Epithelial cell of esophagus (primary cell): ENCODE data around the gene ABCG8.
A peak's percentile ranks its signal among the peaks of the same experiment; 100 is the strongest.

Source experiments
- DNase-seq: peaks from one replicate; pipeline ENCODE4 v3.0.0; 2010; ENCODE audit warnings: low read depth
- H3K4me3 ChIP-seq: 2 replicates; pipeline ENCODE4 v1.5.1; 2011; ENCODE audit warnings: mild to moderate bottlenecking, low read length, control low read depth
- CTCF ChIP-seq: IDR thresholded peaks from 2 replicates; pipeline ENCODE4 v1.5.1; 2011; ENCODE audit warnings: low read depth, mild to moderate bottlenecking, low read length, control low read depth, inconsistent platforms; ENCODE audit not compliant: insufficient read depth; ENCODE audit errors: missing control alignments

ABCG8 gene

GRCh38 chr2:43824951-43825493 lies 13.7 kb upstream of the ABCG8 start:
- no peak for TF ChIP-seq CTCF
- DNase-seq: no peak
- no peak overlapping the region for H3K4me3 ChIP-seq

GRCh38 chr2:43825841-43826240 lies 12.9 kb upstream of the ABCG8 start:
- no peak overlapping the region for H3K4me3 ChIP-seq
- no peak for DNase-seq
- no peak for TF ChIP-seq CTCF

DNA sequence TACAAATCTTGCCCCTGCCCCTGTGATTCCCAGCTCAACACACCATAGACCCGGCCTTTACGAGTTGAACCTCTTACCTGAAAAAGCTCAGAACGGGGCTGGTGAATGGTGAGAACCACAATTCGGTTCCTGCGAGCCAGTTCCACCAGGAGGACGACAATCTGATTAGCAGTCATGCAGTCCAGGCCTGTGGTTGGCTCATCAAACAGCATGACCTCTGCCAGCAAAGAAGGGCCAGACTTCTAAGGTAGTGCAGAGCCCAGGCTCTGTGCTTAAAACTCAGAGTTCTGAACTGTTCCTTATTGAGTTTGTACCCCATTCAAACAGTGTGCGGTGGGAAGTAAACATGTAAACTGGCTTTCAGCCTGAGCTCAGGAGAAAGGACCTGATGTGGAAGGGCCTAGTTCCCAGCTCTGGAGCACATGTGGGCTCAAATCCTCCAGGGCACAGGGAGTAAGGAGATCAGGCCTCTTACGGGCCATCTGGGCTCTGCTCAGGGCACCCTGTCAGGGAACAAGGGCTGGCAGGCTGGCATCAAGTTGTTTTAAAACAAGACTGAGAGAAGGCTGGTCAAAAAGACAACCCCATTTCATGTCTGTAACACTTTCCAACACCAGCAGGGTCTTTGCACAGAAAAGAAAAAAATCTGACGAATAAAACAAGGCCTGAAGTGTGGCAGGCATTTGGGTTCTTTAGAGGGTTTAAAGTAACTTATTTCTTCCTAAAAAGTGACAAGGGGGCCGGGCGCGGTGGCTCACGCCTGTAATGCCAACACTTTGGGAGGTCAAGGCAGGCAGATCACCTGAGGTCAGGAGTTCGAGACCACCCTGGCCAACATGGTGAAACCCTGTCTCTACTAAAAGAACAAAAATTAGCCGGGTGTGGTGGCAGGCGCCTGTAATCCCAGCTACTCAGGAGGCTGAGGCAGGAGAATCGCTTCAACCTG lies 12.2 kb upstream of the ABCG8 start:
- no peak for TF ChIP-seq CTCF
- no peak for DNase-seq
- no peak overlapping the region for H3K4me3 ChIP-seq

GRCh38 chr2:43831543-43832294 lies 7.1 kb upstream of the ABCG8 start:
- no peak for TF ChIP-seq CTCF
- H3K4me3 ChIP-seq: peak overlapping the region; percentile 1
- DNase-seq: peak; percentile 1

DNA sequence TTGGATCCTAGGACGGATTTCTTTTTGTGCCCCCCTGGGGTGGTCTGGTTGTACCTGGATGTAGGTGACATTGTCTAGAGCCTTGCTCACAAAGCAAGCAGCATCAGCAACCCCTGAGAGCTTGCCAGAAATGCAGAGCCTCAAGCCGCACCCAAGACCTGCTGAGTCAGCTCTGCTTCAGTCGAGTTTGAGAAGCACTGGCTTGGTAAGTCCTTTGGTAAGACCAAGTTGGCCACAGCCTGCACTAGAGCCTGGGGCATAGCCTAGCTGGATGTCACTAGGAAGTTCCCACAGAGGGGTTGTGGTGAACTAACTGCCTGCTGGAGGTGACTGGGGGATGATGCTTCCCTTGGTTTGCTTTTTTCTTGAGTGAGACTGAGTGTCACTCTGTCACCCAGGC lies 6.3 kb upstream of the ABCG8 start:
- DNase-seq: peak; percentile 56
- no peak overlapping the region for H3K4me3 ChIP-seq
- no peak for TF ChIP-seq CTCF

DNA sequence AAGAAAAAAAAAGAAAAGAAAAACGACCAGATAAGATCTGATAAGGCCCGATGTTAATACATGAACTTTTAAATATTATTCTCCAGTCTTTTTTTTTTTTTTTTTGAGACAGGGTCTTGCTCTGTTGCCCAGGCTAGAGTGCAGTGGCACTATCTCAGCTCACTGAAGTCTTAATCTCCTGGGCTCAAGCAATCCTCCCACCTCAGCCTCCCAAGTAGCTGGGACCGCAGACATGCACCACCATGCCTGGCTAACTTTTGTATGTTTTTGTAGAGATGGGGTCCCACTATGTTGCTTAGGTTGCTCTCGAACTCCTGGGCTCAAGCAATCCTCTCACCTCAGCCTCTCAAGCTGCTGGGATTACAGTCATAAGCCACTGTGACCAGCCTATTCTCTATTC lies 1.7 kb upstream of the ABCG8 start:
- no peak for DNase-seq
- no peak for TF ChIP-seq CTCF
- H3K4me3 ChIP-seq: no peak overlapping the region
